Activated CD8-positive, alpha-beta memory T cell treated with anti-CD3 and anti-CD28 coated beads, Interleukin-2, amount 10 ng/mL, durations not matched to agents 7 days and 5 days (primary cell): ENCODE results near the gene ZC3H18. TPM values are rescaled to one million over a fixed set of nuclear protein-coding genes. Genes with fewer than 3 reads are reported as not detected.

Experiments used
- ATAC-seq: fragments of 150-1000 bp; cut with Tn5 transposase; one replicate; pipeline ENCODE4 v1.10.0; 2021; ENCODE audit warnings: moderate library complexity
- CTCF ChIA-PET: fragments of 350-600 bp; sonication (Branson Sonifier 250); formaldehyde crosslinking; loops from one replicate; lab custom pipeline; 2021; ENCODE audit warnings: antibody characterized with exemption; lab: Charles Lee
- DNase-seq: peaks from one replicate; pipeline ENCODE4 v3.0.0-alpha.2; 2020
- H3K27ac Mint-ChIP-seq: one replicate; pipeline ENCODE4 v1.8.0; 2021; ENCODE audit warnings: mild to moderate bottlenecking, mixed read lengths
- H3K27me3 Mint-ChIP-seq: one replicate; pipeline ENCODE4 v1.8.0; 2021; ENCODE audit warnings: mixed read lengths
- H3K36me3 Mint-ChIP-seq: one replicate; pipeline ENCODE4 v1.8.0; 2021; ENCODE audit warnings: mild to moderate bottlenecking, mixed read lengths
- H3K4me1 Mint-ChIP-seq: one replicate; pipeline ENCODE4 v1.8.0; 2021; ENCODE audit warnings: mixed read lengths
- H3K4me3 Mint-ChIP-seq: one replicate; pipeline ENCODE4 v1.8.0; 2021; ENCODE audit warnings: mild to moderate bottlenecking, moderate library complexity, mixed read lengths
- H3K9me3 Mint-ChIP-seq: one replicate; pipeline ENCODE4 v1.8.0; 2022; ENCODE audit warnings: low read depth, mixed read lengths
- total RNA-seq, 2 experiments: library from RNA; stranded (reverse); gene quantifications; one replicate each; pipeline ENCODE4 v1.2.3, GENCODE V29; 2021

Gene ZC3H18
- total RNA-seq, 2 experiments from 2014 or later, result 88.1 to 93.9 TPM

DNA sequence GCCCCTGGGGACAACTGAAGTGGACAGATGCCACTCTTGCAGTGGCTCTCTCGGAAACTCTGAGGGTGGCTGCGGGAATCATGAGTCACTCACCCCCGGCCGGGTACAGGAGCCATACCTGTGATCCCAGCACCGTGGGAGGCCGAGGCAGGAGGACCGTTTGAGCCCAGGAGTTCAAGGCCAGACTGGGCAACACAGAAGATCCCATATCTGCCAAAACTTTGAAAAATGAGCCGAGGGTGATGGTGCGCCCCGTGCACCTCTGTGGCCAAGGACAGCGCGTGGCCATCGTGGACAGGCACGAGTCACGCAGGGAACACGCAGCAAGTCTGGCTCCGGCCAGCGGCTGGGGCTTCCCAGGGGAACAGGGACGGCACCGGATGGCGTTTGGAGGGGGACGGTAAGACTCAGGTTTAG lies 41.3 kb upstream of the ZC3H18 start:
- no peak overlapping the region for H3K27ac Mint-ChIP-seq
- no peak overlapping the region for H3K4me3 Mint-ChIP-seq
- CTCF ChIA-PET, result no interaction called here
- ATAC-seq, result no peak
- H3K9me3 Mint-ChIP-seq, result no peaks in the 10 kb centered on the region
- H3K4me1 Mint-ChIP-seq, result no peaks in the 10 kb centered on the region
- no peaks in the 10 kb centered on the region for H3K27me3 Mint-ChIP-seq
- no peaks in the 10 kb centered on the region for H3K36me3 Mint-ChIP-seq
- no peak for DNase-seq

DNA sequence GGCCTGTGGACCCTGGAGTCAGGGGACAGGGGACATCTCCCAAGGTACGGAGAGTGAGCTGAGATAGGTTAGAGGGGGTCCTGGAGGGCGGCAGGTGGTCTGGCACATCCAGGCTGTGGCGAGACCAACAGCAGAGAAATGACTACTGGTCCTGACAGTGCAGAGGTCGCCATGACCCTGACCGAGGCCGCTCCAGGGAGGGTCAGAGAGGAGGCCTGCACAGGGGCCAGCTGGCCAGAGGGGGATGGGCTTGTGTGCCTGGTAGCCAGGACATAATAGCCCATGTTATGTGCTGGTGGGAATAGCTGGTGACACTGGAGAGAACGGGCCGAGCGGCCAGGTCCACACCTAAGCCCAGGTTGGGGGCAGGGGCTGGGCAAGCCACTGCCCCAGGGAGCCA lies 40.6 kb upstream of the ZC3H18 start:
- CTCF ChIA-PET, result no interaction called here
- Mint-ChIP-seq H3K27me3 (no peaks in the 10 kb centered on the region), H3K27ac (no peak overlapping the region), H3K4me3 (no peak overlapping the region), H3K4me1 (no peaks in the 10 kb centered on the region), H3K36me3 (no peaks in the 10 kb centered on the region), H3K9me3 (no peaks in the 10 kb centered on the region)
- DNase-seq, result no peak
- ATAC-seq, result no peak

DNA sequence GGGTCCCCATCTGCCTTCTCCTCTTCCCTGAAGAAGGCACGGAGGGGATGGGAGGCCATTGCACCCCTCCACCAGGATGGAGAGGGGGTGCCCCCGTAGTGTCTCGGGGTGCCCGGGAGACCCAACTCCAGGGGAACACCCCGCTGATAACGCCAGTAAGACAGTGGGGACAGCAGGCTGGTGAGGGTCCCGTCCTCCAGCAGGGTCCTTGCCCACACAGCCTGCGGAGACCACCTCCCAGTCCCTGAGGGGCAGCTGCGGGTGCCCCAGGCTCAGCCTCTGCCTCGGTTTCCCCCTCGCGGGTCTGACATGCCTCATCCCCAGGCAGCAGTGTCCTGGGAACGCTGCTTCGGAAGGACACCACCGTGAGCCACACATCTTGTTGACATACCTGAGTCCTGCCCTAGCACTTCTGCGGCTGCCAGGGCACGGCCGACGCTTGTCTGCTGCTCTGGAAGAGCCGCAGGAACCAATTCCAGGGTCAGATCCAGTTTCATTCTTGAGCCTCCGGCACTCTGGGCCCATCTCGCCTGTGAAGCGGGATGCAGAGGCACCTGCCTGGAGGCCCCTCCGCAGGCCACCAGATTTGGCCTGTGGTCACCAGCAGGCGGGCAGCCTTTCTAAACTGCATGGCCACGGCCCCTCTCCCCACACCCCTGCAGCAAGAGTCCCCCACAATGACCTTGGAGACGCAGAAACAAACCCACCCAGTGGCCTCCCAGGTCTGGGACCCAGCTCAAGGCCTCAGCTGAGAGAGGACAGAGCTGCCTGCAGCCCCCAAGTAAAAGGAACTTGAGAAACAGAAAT lies 39.9 kb upstream of the ZC3H18 start:
- Mint-ChIP-seq H3K4me1 (peaks cover 5% of the 10 kb centered on the region), H3K9me3 (no peaks in the 10 kb centered on the region), H3K36me3 (no peaks in the 10 kb centered on the region), H3K27ac (no peak overlapping the region), H3K27me3 (no peaks in the 10 kb centered on the region), H3K4me3 (no peak overlapping the region)
- ATAC-seq, result no peak
- CTCF ChIA-PET, result no interaction called here
- DNase-seq, result no peak

DNA sequence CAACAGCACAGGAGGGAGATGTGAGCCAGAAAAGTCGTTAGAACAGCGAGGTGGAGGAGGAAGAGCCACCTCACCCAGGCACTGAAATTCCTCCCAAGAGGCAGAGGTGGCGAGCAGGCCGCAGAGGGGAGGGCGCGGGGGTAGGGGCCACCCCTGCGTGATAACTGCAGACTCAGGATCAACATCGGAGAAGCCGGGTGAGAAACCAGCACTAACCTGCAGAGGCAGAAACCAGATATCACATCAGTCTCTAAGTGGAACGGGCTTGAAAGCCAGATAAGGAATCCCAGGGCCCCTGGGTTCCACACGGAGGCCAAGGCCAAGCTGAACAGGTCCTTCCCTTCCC lies 39.4 kb upstream of the ZC3H18 start:
- CTCF ChIA-PET, result no interaction called here
- H3K4me3 Mint-ChIP-seq, result no peak overlapping the region
- peaks cover 10% of the 10 kb centered on the region for H3K4me1 Mint-ChIP-seq
- no peaks in the 10 kb centered on the region for H3K9me3 Mint-ChIP-seq
- DNase-seq (no peak), ATAC-seq (no peak)
- no peak overlapping the region for H3K27ac Mint-ChIP-seq
- H3K27me3 Mint-ChIP-seq, result no peaks in the 10 kb centered on the region
- no peaks in the 10 kb centered on the region for H3K36me3 Mint-ChIP-seq

DNA sequence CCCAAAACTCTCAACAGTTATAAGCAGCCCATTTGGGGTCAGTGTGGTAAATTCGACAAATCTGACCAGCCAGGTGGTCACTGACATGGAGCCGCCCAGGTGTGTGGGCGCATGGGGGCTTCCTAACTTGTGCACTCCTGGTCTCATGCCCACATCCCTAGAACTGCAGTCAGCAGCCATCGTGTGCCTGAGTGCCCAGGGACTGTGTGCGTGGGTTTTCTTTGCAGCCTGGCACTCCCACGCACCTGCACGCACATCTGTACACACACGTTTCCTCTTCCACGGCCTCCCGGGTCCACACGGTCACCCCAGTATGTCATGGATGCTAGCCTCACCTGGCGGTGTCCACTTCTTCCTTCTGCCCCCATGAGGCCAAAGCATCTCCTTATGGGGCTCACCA lies 38.9 kb upstream of the ZC3H18 start:
- no peaks in the 10 kb centered on the region for H3K36me3 Mint-ChIP-seq
- no peak overlapping the region for H3K4me3 Mint-ChIP-seq
- no peak for DNase-seq
- CTCF ChIA-PET, result no interaction called here
- no peaks in the 10 kb centered on the region for H3K27me3 Mint-ChIP-seq
- peaks cover 11% of the 10 kb centered on the region for H3K4me1 Mint-ChIP-seq
- no peaks in the 10 kb centered on the region for H3K9me3 Mint-ChIP-seq
- H3K27ac Mint-ChIP-seq, result no peak overlapping the region
- no peak for ATAC-seq

DNA sequence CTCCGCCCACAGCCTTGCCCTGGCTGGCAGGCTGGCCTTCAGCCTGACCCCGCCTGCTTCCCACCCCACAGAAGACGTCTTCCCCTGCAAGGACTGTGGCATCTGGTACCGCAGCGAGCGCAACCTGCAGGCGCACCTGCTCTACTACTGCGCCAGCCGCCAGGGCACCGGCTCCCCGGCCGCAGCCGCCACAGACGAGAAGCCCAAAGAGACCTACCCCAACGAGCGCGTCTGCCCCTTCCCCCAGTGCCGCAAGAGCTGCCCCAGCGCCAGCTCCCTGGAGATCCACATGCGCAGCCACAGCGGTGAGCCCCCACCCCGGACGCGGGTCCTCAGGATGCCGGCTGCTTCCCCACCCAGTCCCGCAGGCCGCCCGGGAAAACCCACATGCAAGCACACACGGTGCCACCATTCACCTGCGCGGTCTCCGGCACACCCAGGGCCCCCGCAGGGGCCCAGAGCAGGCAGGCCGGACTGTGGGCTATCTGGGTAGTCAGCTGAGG lies 38.2 kb upstream of the ZC3H18 start:
- CTCF ChIA-PET, result no interaction called here
- no peaks in the 10 kb centered on the region for H3K9me3 Mint-ChIP-seq
- DNase-seq, result no peak
- H3K27ac Mint-ChIP-seq, result no peak overlapping the region
- no peaks in the 10 kb centered on the region for H3K27me3 Mint-ChIP-seq
- no peaks in the 10 kb centered on the region for H3K36me3 Mint-ChIP-seq
- ATAC-seq, result no peak
- no peak overlapping the region for H3K4me3 Mint-ChIP-seq
- peaks cover 11% of the 10 kb centered on the region for H3K4me1 Mint-ChIP-seq

DNA sequence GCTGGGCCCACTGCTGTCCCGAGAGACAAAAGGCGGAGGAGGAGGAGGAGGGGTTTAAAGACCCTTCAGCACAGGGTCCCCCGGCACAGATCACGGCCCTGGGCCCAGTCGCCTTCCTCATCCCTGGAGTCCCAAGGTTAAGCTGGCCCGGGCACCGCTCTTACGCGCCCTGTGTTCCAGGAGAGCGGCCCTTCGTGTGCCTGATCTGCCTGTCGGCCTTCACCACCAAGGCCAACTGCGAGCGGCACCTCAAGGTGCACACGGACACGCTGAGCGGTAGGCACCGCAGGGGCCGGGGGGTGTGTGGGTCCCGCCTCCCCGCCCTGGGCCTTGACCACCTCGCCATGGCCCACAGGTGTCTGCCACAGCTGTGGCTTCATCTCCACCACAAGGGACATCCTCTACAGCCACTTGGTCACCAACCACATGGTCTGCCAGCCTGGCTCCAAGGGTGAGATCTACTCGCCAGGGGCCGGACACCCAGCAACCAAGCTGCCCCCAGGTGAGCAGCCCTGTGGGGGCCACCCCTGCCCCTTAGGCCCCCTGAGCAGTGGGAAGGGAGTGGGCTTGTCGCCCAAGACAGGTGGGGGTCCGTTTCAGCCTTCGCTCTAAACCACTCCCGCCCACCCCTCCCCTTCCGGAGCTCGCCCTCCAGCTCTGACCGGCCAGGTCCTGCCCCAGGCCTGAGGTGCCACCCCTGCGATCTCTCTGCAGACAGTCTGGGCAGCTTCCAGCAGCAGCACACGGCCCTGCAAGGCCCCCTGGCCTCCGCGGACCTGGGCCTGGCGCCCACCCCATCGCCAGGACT lies 37.6 kb upstream of the ZC3H18 start:
- no peak for DNase-seq
- no peak overlapping the region for H3K27ac Mint-ChIP-seq
- no peaks in the 10 kb centered on the region for H3K9me3 Mint-ChIP-seq
- no peaks in the 10 kb centered on the region for H3K27me3 Mint-ChIP-seq
- ATAC-seq, result no peak
- H3K4me3 Mint-ChIP-seq, result no peak overlapping the region
- peaks cover 11% of the 10 kb centered on the region for H3K4me1 Mint-ChIP-seq
- CTCF ChIA-PET, result no interaction called here
- no peaks in the 10 kb centered on the region for H3K36me3 Mint-ChIP-seq

DNA sequence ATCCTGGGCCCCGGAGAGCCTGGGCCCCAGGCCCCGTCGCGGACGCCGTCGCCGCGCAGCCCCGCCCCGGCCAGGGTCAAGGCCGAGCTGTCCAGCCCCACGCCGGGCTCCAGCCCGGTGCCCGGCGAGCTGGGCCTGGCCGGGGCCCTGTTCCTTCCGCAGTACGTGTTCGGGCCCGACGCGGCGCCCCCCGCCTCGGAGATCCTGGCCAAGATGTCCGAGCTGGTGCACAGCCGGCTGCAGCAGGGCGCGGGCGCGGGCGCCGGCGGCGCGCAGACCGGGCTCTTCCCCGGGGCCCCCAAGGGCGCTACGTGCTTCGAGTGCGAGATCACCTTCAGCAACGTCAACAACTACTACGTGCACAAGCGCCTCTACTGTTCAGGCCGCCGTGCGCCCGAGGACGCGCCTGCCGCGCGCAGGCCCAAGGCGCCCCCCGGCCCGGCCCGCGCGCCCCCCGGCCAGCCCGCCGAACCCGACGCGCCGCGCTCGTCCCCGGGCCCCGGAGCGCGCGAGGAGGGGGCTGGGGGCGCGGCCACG lies 36.8 kb upstream of the ZC3H18 start:
- peaks cover 11% of the 10 kb centered on the region for H3K4me1 Mint-ChIP-seq
- no peak overlapping the region for H3K4me3 Mint-ChIP-seq
- DNase-seq, result no peak
- H3K27me3 Mint-ChIP-seq, result no peaks in the 10 kb centered on the region
- H3K36me3 Mint-ChIP-seq, result no peaks in the 10 kb centered on the region
- CTCF ChIA-PET, result interaction anchor here (1.1 kb wide), 1 partner anchor 20 kb away, joined by 3 read pairs; no protein-coding TSS in a partner anchor
- H3K27ac Mint-ChIP-seq, result no peak overlapping the region
- H3K9me3 Mint-ChIP-seq, result no peaks in the 10 kb centered on the region
- no peak for ATAC-seq

DNA sequence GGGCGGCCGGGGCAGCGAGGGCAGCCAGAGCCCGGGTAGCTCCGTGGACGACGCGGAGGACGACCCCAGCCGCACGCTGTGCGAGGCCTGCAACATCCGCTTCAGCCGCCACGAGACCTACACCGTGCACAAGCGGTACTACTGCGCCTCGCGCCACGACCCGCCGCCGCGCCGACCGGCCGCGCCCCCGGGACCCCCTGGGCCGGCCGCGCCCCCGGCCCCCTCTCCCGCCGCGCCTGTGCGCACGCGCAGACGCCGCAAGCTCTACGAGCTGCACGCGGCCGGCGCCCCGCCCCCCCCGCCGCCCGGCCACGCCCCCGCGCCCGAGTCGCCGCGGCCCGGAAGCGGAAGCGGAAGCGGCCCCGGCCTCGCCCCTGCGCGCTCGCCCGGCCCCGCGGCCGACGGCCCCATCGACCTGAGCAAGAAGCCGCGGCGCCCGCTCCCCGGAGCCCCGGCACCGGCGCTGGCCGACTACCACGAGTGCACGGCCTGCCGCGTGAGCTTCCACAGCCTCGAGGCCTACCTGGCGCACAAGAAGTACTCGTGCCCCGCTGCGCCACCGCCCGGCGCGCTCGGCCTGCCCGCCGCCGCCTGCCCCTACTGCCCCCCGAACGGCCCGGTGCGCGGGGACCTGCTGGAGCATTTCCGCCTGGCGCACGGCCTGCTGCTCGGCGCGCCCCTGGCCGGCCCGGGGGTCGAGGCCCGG lies 36.1 kb upstream of the ZC3H18 start:
- DNase-seq (peak; percentile 83), ATAC-seq (peak; percentile 87)
- CTCF ChIA-PET, result interaction anchor here (1.1 kb wide), 1 partner anchor 19 kb away, joined by 3 read pairs; no protein-coding TSS in a partner anchor
- H3K4me1 Mint-ChIP-seq, result peaks cover 11% of the 10 kb centered on the region
- no peaks in the 10 kb centered on the region for H3K36me3 Mint-ChIP-seq
- H3K4me3 Mint-ChIP-seq, result peak overlapping the region; percentile 42
- no peak overlapping the region for H3K27ac Mint-ChIP-seq
- H3K9me3 Mint-ChIP-seq, result no peaks in the 10 kb centered on the region
- no peaks in the 10 kb centered on the region for H3K27me3 Mint-ChIP-seq

DNA sequence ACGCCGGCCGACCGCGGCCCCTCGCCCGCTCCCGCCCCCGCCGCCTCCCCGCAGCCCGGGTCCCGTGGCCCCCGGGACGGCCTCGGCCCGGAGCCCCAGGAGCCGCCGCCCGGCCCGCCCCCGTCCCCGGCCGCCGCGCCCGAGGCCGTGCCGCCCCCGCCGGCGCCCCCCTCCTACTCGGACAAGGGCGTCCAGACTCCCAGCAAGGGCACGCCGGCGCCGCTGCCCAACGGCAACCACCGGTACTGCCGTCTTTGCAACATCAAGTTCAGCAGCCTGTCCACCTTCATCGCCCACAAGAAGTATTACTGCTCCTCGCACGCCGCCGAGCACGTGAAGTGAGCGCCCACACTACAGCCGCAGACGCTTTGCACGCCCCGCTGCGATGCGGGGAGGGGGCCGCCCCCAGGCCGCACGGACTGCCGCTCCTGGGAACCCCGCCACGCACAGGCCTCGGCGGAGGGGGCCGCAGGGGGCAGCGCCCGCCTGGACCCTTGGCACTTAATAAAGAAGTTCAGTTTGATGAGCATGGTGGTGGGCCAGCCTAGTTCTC lies 35.5 kb upstream of the ZC3H18 start:
- peak; percentile 32 for ATAC-seq
- peak overlapping the region; percentile 71 for H3K4me3 Mint-ChIP-seq
- H3K36me3 Mint-ChIP-seq, result no peaks in the 10 kb centered on the region
- H3K27ac Mint-ChIP-seq, result peak overlapping the region; percentile 72
- no peaks in the 10 kb centered on the region for H3K9me3 Mint-ChIP-seq
- peaks cover 11% of the 10 kb centered on the region for H3K4me1 Mint-ChIP-seq
- CTCF ChIA-PET, result interaction anchor here (1.7 kb wide), 1 partner anchor 15 kb away, joined by 4 read pairs; no protein-coding TSS in a partner anchor
- no peaks in the 10 kb centered on the region for H3K27me3 Mint-ChIP-seq
- peak; percentile 67 for DNase-seq

DNA sequence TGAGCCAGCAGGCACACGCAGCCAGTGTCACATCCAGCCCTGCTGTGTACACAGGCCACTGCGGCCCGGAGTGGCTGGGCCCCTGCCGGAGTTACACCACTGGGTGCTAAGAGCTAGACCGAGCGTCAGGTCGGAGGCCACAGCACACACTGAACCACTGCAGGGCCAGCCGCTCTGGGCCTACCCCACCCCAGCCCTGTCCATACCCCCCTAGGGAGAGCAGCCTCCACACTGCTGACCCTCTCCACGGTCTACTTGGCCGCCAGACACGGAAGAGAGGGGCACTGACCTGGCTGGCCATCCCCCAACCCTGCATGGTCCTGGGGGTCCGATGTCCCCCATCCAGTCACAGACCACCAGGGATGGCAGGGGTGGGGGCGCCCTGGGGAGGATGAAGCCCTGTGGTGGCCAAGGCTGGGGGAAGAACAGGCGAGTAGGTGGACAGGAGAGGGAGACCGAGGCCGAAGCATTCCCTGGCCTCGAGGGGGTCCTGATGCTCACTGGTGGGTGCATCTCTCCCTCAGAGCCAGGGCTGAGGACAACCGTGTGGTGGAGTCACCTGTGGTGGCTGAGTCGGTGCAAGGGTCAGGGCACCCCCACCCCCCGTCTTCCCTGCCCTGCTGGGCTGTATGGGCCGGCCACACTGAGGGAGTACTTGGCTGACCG lies 34.9 kb upstream of the ZC3H18 start:
- H3K36me3 Mint-ChIP-seq, result no peaks in the 10 kb centered on the region
- H3K27ac Mint-ChIP-seq, result peak overlapping the region; percentile 50
- H3K9me3 Mint-ChIP-seq, result no peaks in the 10 kb centered on the region
- CTCF ChIA-PET, result interaction anchor here (1.1 to 1.7 kb wide), 2 partner anchors 15 to 26 kb away, joined by 3 to 4 read pairs; no protein-coding TSS in a partner anchor
- H3K4me1 Mint-ChIP-seq, result peaks cover 11% of the 10 kb centered on the region
- ATAC-seq (no peak), DNase-seq (no peak)
- H3K27me3 Mint-ChIP-seq, result no peaks in the 10 kb centered on the region
- H3K4me3 Mint-ChIP-seq, result peak overlapping the region; percentile 71

DNA sequence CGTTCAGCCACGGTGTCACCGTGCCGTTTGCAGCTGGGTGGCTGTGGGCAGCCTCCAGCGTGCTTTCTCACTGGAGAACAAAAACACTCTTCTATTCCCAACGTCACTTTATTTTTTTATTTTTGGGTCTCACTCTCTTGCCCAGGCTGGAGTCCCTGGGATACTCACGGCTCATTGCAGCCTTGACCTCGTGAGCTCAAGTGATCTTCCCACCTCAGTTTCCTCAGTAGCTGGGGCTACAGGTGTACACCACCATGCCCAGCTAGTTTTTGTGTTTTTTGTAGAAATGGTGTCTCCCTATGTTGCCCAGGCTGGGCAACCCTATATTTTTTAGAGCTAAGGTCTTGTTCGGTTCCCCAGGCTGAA lies 34.4 kb upstream of the ZC3H18 start:
- Mint-ChIP-seq H3K36me3 (no peaks in the 10 kb centered on the region), H3K9me3 (no peaks in the 10 kb centered on the region), H3K4me1 (peaks cover 11% of the 10 kb centered on the region), H3K27me3 (no peaks in the 10 kb centered on the region), H3K27ac (peak overlapping the region; percentile 50), H3K4me3 (peak overlapping the region; percentile 71)
- DNase-seq (no peak), ATAC-seq (no peak)
- CTCF ChIA-PET, result interaction anchor here (1.1 to 1.7 kb wide), 2 partner anchors 14 to 25 kb away, joined by 3 to 4 read pairs; no protein-coding TSS in a partner anchor
